NCI-H1436 treated with DMSO at 0.1 percent for 48 hours (cell line): ENCODE measurements around the gene NUP62.

Experiments
- DNase-seq: peaks from one replicate; lab custom pipeline; 2025; lab: John Stamatoyannopoulos, UW

The NUP62 gene

DNA sequence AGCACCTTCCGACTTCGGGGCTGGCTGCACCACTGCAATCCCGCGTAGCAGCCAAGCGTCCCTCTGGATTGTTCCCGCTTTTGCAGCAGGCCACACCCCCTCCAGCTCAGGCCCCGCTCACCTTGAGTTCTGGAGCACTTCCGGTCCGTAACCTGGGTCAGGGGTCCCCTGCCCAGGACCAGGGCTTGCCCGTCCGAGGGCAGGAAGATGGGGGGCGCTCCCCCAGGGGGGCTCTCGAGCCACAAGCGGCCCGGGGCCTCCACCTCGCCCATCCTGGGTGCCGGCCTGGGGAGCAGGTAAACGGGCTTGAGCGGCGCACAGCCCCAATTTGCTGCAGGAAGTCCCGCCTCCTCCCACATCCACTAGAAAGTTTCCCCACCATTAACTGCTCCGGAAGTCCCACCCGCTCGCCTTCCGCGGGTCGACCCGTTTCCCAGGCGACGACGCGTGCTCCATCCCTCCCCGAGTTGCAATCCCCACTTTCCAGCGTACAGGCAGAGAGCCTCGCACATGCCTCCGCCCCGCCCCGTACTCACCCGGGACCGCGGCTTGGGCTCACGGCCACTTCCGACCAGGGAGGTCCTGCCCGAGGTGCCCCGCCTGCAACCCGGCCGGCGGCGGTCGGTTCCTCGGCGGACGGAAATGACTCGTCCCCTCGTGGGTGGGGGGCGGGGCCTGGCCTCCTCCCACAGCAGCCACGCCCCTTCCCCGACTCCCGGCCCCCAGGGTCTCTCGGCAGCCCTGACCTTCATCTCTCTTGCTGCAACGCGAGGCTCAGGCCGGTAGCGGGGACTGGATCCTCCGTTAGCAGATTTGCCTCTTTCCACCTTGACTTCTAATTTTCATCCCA lies 62.1 kb downstream of the NUP62 start, which contains the start of gene PNKP:
Gene PNKP (minus strand): TSS at position 644 of the 850 bp plus-strand sequence. CDS start 372 bp downstream, at position 272.
- DNase-seq = peak; percentile 84

DNA sequence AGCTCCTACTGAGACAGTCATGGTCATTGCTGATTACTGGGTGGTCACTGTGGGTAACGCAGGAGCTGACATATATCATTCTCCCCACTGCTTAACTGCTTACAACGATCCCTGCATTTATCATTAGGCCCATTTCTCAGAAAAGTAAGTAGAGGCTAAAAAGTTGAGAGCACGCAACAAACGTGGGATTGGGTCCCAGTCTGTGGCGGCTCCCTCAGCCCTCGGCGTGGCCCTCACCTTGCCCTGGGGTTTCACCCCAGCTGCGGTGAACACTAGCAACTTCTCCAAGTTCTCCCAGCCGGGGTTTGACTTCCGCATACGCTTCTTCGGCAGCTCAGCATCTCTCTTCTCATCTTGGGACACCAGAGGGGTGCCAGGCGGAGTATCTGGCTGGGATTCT lies 64.4 kb downstream of the NUP62 start:
- DNase-seq = no peak

DNA sequence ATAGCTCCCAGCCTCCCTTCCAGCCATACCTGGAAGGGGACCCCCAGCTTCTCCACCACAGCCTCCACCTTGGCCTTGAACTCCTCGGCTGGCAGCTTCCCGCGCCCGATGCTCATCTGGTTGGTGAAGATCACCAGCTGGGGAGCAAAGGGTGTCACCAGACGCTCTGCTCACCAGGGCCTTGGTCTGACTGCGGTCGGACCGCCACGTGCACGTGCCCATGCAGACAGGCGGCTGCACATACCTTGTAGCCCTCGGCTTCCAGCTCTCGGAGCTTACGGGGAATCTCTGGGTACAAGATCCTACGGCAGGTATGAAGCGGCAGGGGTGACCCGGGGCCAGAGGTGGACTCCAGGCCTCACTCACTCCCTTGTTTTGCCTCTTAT lies 65.4 kb downstream of the NUP62 start:
- DNase-seq = no peak

GRCh38 chr19:49863254-49863934 lies 65.9 kb downstream of the NUP62 start:
- DNase-seq = no peak

DNA sequence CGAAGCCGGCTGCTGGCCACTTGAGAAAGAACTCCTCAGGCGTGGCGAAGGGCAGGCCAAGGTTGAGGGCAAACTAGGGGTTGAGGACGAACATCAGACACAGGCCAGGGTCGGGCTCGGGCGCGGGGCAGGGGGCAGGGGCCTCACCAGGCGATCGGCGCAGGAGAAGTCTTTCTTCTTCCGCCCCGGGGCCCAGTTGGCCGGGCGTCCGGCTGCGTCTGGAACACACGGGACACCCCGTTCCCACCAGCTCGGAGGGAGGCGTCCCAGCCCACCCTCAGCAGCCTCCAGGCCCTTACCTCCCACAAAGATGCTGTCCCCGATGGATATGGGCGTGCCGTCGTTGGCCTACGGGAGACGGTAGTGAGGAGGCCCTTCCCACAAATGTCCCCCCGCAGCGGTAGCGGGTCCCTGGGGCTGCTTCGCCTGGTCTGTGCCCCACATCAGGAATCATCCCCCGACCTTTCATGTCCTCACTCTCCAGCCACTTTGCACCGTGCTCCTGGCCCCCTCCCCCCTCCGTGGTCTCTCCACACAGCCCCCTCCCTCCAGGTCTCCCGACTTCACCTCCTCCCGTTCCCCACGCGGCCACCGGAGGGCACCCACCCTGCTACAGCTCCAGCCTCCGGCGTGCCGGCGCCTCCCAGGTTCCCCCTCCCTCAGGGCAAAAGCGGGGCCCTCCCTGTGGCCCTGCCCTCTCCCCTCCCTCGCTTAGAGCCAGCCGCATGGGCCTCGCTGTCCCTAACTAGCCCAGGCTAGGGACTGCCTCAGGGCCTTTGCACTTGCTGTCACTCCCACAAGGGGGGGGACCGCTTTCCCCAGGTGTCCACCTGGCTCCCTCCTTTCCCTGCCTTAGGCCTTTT lies 66.7 kb downstream of the NUP62 start:
- no peak for DNase-seq

DNA sequence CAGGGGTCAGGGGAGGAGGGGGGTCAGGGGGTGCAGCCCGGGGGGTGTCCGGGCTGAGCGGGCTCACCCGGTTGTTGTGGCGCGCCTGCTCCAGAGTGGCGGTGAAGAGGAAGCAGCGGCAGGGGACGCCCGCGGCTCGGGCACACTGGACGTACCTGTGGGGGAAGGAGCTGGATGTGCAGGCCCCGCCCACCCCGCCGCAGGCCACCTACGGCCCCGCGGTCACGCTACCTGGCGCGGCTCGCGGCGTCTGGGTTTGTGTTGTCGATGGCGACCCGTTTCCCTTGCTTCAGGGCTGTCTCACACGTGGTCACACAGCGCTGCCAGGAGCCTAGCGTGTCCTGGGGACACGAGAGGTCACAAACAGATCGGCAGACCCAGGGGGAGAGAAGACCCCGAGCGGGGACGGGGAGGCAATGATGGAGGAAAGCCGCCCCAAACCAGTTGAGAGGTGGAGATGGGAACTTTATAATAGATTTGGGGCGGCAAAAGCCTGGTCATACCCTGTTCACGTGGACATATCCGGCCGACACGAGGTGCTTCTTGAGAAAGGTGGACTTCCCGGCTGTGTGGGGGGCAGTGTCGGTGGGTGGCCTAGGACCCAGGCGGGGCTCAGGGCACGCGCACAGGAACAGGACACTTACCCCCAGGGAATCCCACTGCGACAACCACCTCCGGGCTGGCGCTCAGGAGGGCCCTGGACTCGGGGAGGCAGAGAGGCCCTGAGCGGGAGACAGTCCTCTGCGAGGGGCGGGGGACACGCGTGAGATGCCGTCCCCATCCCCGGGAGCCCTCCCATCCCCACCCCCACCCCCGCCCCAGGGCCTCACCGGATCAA lies 67.5 kb downstream of the NUP62 start:
- no peak for DNase-seq

DNA sequence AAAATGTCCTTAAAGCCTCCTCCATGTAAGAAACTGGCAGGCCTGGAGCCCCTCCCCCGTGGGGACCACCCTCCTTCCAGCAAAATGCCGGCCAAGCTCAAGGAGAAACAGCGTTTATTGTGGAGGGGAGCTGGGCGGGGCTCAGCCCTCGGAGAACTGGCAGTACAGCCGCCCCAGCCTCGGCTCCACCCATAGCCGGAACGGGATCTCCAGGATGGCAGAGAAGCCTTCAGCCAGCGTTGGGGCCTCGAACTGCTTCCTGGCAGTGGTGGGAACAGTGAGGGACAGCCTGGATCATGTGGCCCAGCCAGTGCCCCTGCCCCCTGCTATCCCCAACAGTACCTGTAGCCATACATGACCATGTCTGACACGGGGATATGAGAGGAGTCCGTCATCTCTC lies 68.2 kb downstream of the NUP62 start:
- no peak for DNase-seq

GRCh38 chr19:49860336-49861102 lies 68.8 kb downstream of the NUP62 start:
- no peak for DNase-seq

DNA sequence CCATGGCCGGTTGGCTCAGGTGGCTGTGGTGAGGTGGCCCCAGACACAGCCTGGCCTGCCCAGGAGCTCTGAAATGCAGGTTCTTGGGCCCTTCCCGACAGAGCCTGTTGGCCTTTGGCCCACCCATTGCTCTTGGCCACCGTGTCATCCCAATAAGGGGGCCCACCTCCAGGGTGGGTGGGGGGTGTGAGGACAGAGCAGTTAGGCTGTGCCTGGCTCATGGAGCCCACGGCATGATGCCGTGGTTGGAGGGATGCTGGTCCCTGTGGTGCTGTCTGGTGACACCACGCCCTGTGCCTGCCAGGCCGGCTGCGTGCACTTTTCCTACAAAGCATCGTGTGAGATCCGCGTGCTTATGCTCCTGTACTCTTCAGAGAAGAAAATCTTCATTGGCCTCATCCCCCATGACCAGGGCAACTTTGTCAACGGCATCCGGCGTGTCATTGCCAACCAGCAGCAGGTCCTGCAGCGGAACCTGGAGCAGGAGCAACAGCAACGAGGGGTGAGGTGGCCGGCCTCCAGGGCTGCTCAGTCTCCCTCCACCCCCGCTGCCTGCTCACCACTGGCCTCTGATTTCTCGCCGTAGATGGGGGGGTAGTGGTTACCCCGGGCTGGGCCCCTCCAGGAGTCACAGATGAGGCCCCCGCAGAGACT lies 69.5 kb downstream of the NUP62 start:
- DNase-seq = no peak

GRCh38 chr19:49858088-49858985 lies 71.0 kb downstream of the NUP62 start:
- DNase-seq = no peak

GRCh38 chr19:49857838-49858087 lies 71.5 kb downstream of the NUP62 start:
- no peak for DNase-seq

DNA sequence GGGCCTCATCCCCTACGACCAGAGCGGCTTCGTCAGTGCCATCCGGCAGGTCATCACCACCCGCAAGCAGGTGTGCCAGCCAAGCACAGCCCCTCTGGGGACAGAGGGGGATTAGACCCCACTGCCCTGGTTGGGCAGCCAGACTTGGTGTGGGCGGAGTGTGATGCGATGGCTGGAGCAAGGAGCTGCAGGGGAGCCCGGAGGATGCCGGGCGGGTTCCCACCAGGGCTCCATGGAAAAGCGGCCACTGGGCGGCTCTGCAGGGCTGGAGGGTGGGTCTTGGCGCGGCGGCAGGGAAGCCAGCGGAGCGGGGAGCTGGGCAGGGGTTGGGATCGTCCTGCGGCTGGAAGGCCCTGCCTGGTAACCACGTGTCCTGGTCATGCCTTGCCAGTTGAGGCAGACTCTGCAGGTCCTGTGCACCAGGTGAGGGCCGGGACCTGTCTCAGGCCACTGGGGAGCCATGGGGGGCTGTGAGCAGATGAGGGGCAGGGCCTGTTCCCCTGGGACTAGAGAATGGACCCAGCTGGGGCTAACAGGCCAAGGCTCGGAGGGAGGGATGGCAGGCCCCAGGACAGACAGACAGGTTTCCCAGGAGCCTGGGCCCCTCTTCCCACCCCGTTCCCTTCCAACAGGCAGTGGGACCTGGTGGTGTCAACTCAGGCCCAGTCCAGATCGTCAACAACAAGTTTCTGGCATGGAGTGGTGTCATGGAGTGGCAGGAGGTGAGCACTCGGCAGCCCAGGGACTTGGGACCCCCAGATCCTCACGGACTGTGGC lies 72.1 kb downstream of the NUP62 start:
- no peak for DNase-seq
